Measurements from ENCODE around the gene PHLDB3.
A peak's percentile ranks its signal among the peaks of the same experiment; 100 is the strongest.

The PHLDB3 gene

DNA sequence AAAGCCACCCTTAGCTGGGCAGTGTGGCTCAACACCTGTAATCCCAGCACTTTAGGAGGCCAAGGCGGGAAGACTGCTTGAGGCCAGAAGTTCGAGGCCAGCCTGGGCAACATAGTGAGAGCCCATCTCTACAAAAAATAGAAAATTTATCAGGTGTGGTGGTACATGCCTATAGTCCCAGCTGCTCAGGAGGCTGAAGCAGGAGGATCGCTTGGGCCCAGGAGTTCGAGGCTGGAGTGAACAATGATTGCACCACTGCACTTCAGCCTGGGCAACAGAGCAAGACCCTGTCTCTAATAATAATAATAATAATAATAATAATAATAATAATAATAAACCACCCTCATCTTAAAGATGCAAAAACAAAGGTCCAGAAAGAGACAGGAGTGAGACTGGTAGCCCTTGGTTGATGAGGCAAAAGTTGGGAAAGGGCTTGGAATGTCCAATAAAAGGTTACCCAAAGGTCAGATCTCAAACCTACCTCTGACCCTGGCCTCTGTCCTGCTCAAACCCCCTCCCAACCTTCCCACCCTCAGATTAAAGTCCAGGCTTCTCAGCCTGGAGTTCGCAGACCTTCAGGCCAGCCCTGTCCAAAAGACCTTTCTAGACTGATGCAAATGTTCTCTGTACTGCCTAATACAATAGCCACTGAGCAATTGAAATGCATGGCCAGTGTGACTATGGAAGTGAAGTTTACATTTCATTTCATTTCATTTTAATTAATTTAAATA, 37.5 kb upstream of the PHLDB3 start:
- no peaks in the 10 kb centered on the region for H3K4me1 ChIP-seq (ENCODE audit: control insufficient read depth, low read depth, low read length)
- H3K23ac ChIP-seq (ENCODE audit: low read length), result no peak overlapping the region
- no peak for DNase-seq
- H3K9ac ChIP-seq (ENCODE audit: low read length), result no peak overlapping the region
- WGBS (ENCODE audit: extremely low coverage, insufficient coverage, low lambda C conversion rate), result no CpG with 5 or more reads among the region's 5 CpGs
- no peak overlapping the region for H3K56ac ChIP-seq (ENCODE audit: low read length)
- no peaks in the 10 kb centered on the region for H3K79me1 ChIP-seq (ENCODE audit: low read length)
- no peaks in the 10 kb centered on the region for H3K27me3 ChIP-seq (ENCODE audit: insufficient read depth, low read length, poor library complexity)
- H3K4me2 ChIP-seq (ENCODE audit: low read length), result no peak overlapping the region
- no peak overlapping the region for H3K18ac ChIP-seq (ENCODE audit: low read length)
- H2BK5ac ChIP-seq (ENCODE audit: low read length), result no peak overlapping the region
- no peak overlapping the region for H2AK5ac ChIP-seq (ENCODE audit: low read length)
- no peak overlapping the region for H3K4ac ChIP-seq (ENCODE audit: low read depth, low read length)
- no peak overlapping the region for H4K8ac ChIP-seq (ENCODE audit: low read depth, low read length)
- no peak overlapping the region for H3K27ac ChIP-seq (ENCODE audit: low read depth, low read length)
- peaks cover 10% of the 10 kb centered on the region for H3K36me3 ChIP-seq (ENCODE audit: control insufficient read depth, insufficient read depth, low read length)
- H3K4me3 ChIP-seq (ENCODE audit: low read length), result no peak overlapping the region
- no peak overlapping the region for H2BK15ac ChIP-seq (replicated peaks; ENCODE audit: low read depth)
- H2BK120ac ChIP-seq (ENCODE audit: low read depth, low read length), result no peak overlapping the region
- no peaks in the 10 kb centered on the region for H3K79me2 ChIP-seq (ENCODE audit: control insufficient read depth, insufficient read depth, low read length)
- H4K5ac ChIP-seq (ENCODE audit: low read length), result no peak overlapping the region

DNA sequence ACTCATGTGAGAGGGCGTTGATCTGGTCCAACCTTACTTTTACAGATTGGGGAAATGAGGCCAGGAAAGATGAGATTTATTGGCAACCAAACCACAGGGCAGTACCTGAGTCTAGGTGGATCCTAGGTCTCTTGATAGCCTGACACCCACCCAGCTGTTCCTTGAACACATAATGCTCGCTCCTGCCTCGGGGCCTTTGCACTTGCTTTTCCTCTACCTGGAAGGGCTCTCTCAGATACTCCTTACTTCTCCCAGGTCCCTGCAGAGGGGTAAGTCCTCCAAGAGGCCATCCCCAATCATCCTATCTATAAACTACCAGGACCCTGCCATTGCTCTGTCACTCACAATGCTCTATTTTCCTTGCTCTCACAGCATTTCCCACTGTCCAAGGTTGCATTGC, 35.8 kb upstream of the PHLDB3 start:
- no peak overlapping the region for H3K18ac ChIP-seq (ENCODE audit: low read length)
- peaks cover 10% of the 10 kb centered on the region for H3K36me3 ChIP-seq (ENCODE audit: control insufficient read depth, insufficient read depth, low read length)
- no peak overlapping the region for H4K5ac ChIP-seq (ENCODE audit: low read length)
- H3K4me3 ChIP-seq (ENCODE audit: low read length), result no peak overlapping the region
- H3K4ac ChIP-seq (ENCODE audit: low read depth, low read length), result no peak overlapping the region
- H3K4me2 ChIP-seq (ENCODE audit: low read length), result no peak overlapping the region
- H2BK15ac ChIP-seq (replicated peaks; ENCODE audit: low read depth), result no peak overlapping the region
- H3K56ac ChIP-seq (ENCODE audit: low read length), result no peak overlapping the region
- peaks cover 2% of the 10 kb centered on the region for H3K4me1 ChIP-seq (ENCODE audit: control insufficient read depth, low read depth, low read length)
- H3K27ac ChIP-seq (ENCODE audit: low read depth, low read length), result no peak overlapping the region
- WGBS (ENCODE audit: extremely low coverage, insufficient coverage, low lambda C conversion rate), result no CpG with 5 or more reads among the region's 3 CpGs
- H3K9ac ChIP-seq (ENCODE audit: low read length), result no peak overlapping the region
- no peak for DNase-seq
- no peaks in the 10 kb centered on the region for H3K79me2 ChIP-seq (ENCODE audit: control insufficient read depth, insufficient read depth, low read length)
- no peaks in the 10 kb centered on the region for H3K79me1 ChIP-seq (ENCODE audit: low read length)
- H2AK5ac ChIP-seq (ENCODE audit: low read length), result no peak overlapping the region
- no peak overlapping the region for H4K8ac ChIP-seq (ENCODE audit: low read depth, low read length)
- H2BK120ac ChIP-seq (ENCODE audit: low read depth, low read length), result no peak overlapping the region
- H2BK5ac ChIP-seq (ENCODE audit: low read length), result no peak overlapping the region
- H3K23ac ChIP-seq (ENCODE audit: low read length), result no peak overlapping the region
- no peaks in the 10 kb centered on the region for H3K27me3 ChIP-seq (ENCODE audit: insufficient read depth, low read length, poor library complexity)

DNA sequence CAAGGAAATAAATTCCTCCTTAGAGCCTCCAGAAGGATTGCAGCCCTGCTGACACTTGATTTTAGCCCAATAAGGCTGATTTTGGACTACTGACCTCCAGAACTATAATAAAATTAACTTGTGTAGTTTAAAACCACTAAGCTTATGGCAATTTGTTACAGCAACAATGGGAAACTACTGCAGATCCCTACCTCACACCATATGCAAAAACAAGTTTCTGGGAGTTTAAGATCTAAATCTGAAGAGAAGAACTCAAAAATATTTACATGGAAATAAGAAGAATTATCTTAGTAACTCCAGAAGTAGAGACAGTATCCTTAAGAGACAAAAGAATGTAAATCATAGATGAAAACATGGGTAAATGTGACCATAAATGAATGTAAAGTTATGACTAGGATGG, 34.4 kb upstream of the PHLDB3 start:
- H3K56ac ChIP-seq (ENCODE audit: low read length), result no peak overlapping the region
- H3K23ac ChIP-seq (ENCODE audit: low read length), result no peak overlapping the region
- no peak overlapping the region for H3K4me3 ChIP-seq (ENCODE audit: low read length)
- peaks cover 3% of the 10 kb centered on the region for H3K4me1 ChIP-seq (ENCODE audit: control insufficient read depth, low read depth, low read length)
- no peak overlapping the region for H2BK5ac ChIP-seq (ENCODE audit: low read length)
- no peak overlapping the region for H4K5ac ChIP-seq (ENCODE audit: low read length)
- no peak overlapping the region for H2AK5ac ChIP-seq (ENCODE audit: low read length)
- no peak overlapping the region for H2BK120ac ChIP-seq (ENCODE audit: low read depth, low read length)
- H3K79me1 ChIP-seq (ENCODE audit: low read length), result no peaks in the 10 kb centered on the region
- no peak overlapping the region for H3K4me2 ChIP-seq (ENCODE audit: low read length)
- no peak overlapping the region for H4K8ac ChIP-seq (ENCODE audit: low read depth, low read length)
- no peak for DNase-seq
- H3K9ac ChIP-seq (ENCODE audit: low read length), result no peak overlapping the region
- H3K27ac ChIP-seq (ENCODE audit: low read depth, low read length), result no peak overlapping the region
- no peaks in the 10 kb centered on the region for H3K79me2 ChIP-seq (ENCODE audit: control insufficient read depth, insufficient read depth, low read length)
- H3K27me3 ChIP-seq (ENCODE audit: insufficient read depth, low read length, poor library complexity), result no peaks in the 10 kb centered on the region
- no peak overlapping the region for H3K18ac ChIP-seq (ENCODE audit: low read length)
- H3K36me3 ChIP-seq (ENCODE audit: control insufficient read depth, insufficient read depth, low read length), result peaks cover 10% of the 10 kb centered on the region
- no peak overlapping the region for H3K4ac ChIP-seq (ENCODE audit: low read depth, low read length)
- no peak overlapping the region for H2BK15ac ChIP-seq (replicated peaks; ENCODE audit: low read depth)

DNA sequence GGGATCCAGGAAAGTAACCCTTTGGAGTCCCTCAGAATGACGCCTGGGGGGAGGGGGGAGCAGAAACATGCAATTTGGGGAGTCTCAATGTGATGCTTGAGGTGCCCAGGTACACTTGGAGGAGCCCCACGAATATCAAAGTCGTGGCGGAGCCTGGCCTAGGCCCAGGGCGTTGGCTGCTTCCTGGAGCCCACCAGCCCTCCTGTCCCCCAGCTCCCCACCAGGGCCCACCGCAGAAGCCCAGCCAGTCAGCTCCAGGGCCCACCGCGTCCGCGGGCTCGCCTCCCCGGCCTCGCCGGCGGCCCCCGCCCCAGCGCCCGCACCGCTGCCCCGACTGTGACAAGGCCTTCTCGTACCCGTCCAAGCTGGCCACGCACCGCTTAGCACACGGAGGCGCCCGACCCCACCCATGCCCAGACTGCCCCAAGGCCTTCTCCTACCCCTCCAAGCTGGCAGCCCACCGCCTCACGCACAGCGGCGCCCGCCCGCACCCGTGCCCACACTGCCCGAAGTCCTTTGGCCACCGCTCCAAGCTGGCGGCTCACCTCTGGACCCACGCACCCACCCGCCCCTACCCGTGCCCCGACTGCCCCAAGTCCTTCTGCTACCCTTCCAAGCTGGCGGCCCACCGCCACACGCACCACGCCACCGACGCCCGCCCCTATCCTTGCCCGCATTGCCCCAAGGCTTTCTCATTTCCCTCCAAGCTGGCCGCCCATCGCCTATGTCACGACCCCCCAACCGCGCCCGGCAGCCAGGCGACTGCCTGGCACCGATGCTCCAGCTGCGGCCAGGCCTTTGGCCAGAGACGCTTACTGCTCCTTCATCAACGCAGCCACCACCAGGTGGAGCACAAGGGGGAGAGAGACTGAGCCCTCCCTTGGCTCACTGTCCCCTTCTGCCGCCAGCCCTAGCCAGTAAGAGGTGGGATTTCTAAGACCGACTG, 30.5 kb upstream of the PHLDB3 start:
- Histone ChIP-seq H3K36me3 (ENCODE audit: control insufficient read depth, insufficient read depth, low read length) (peaks cover 4% of the 10 kb centered on the region), H3K18ac (ENCODE audit: low read length) (no peak overlapping the region), H3K4ac (ENCODE audit: low read depth, low read length) (no peak overlapping the region), H2BK5ac (ENCODE audit: low read length) (no peak overlapping the region), H4K8ac (ENCODE audit: low read depth, low read length) (no peak overlapping the region), H2BK120ac (ENCODE audit: low read depth, low read length) (no peak overlapping the region), H3K23ac (ENCODE audit: low read length) (no peak overlapping the region), H2AK5ac (ENCODE audit: low read length) (no peak overlapping the region), H2BK15ac (replicated peaks; ENCODE audit: low read depth) (no peak overlapping the region), H3K4me1 (ENCODE audit: control insufficient read depth, low read depth, low read length) (peaks cover 6% of the 10 kb centered on the region), H3K9ac (ENCODE audit: low read length) (no peak overlapping the region), H3K27me3 (ENCODE audit: insufficient read depth, low read length, poor library complexity) (no peaks in the 10 kb centered on the region), H3K4me3 (ENCODE audit: low read length) (no peak overlapping the region), H3K27ac (ENCODE audit: low read depth, low read length) (no peak overlapping the region), H3K56ac (ENCODE audit: low read length) (peak overlapping the region; percentile 82), H4K5ac (ENCODE audit: low read length) (no peak overlapping the region), H3K4me2 (ENCODE audit: low read length) (no peak overlapping the region), H3K79me2 (ENCODE audit: control insufficient read depth, insufficient read depth, low read length) (no peaks in the 10 kb centered on the region), H3K79me1 (ENCODE audit: low read length) (no peaks in the 10 kb centered on the region)
- WGBS (ENCODE audit: extremely low coverage, insufficient coverage, low lambda C conversion rate), result no CpG with 5 or more reads among the region's 62 CpGs
- DNase-seq, result peak; percentile 93

DNA sequence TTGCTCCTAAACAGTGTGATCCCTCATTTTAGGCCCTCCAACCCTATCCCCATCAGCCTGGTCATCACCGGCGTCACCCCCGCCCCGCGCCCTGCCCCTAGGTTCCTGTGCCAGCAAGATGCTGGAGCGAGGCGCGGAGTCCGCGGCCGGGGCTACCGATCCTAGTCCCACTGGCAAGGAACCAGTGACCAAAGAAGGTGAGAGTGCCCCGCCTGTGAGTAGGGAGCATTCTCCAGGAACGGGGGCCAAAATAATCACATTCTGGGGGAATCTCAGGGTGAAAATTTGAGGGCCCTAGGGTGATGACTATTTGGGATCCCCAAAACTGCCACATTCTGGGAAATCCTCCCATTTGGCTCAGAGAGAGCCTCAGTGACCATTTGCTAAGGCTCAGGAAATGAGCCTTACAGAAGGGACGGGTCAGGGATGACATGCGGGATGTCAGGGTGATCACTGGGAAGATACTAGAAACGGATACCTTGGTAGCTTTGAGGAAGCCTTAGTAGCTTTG, 29.8 kb upstream of the PHLDB3 start:
- no peak overlapping the region for H3K27ac ChIP-seq (ENCODE audit: low read depth, low read length)
- H3K4ac ChIP-seq (ENCODE audit: low read depth, low read length), result no peak overlapping the region
- WGBS (ENCODE audit: extremely low coverage, insufficient coverage, low lambda C conversion rate), result no CpG with 5 or more reads among the region's 17 CpGs
- no peaks in the 10 kb centered on the region for H3K79me2 ChIP-seq (ENCODE audit: control insufficient read depth, insufficient read depth, low read length)
- H3K9ac ChIP-seq (ENCODE audit: low read length), result peak overlapping the region; percentile 56
- no peak overlapping the region for H3K4me3 ChIP-seq (ENCODE audit: low read length)
- H2BK120ac ChIP-seq (ENCODE audit: low read depth, low read length), result no peak overlapping the region
- no peak overlapping the region for H2BK15ac ChIP-seq (replicated peaks; ENCODE audit: low read depth)
- DNase-seq, result no peak
- no peak overlapping the region for H3K18ac ChIP-seq (ENCODE audit: low read length)
- H4K8ac ChIP-seq (ENCODE audit: low read depth, low read length), result no peak overlapping the region
- no peak overlapping the region for H2BK5ac ChIP-seq (ENCODE audit: low read length)
- H3K4me2 ChIP-seq (ENCODE audit: low read length), result peak overlapping the region; percentile 29
- H3K27me3 ChIP-seq (ENCODE audit: insufficient read depth, low read length, poor library complexity), result no peaks in the 10 kb centered on the region
- peaks cover 3% of the 10 kb centered on the region for H3K36me3 ChIP-seq (ENCODE audit: control insufficient read depth, insufficient read depth, low read length)
- H3K23ac ChIP-seq (ENCODE audit: low read length), result peak overlapping the region; percentile 11
- peak overlapping the region; percentile 82 for H3K56ac ChIP-seq (ENCODE audit: low read length)
- H3K4me1 ChIP-seq (ENCODE audit: control insufficient read depth, low read depth, low read length), result peaks cover 6% of the 10 kb centered on the region
- no peaks in the 10 kb centered on the region for H3K79me1 ChIP-seq (ENCODE audit: low read length)
- no peak overlapping the region for H4K5ac ChIP-seq (ENCODE audit: low read length)
- no peak overlapping the region for H2AK5ac ChIP-seq (ENCODE audit: low read length)

Data from mesendoderm (in vitro differentiated cells).